H9 (cell line): ENCODE data around the gene CAPN6. TPM values are rescaled to one million over a fixed set of nuclear protein-coding genes. Genes with fewer than 3 reads are reported as not detected.

Experiments used
- DNase-seq: peaks from one replicate; pipeline ENCODE4 v3.0.0-alpha.2; 2017
- H2AFZ ChIP-seq: one replicate; pipeline ENCODE4 v1.6.1; 2013; ENCODE audit warnings: mild to moderate bottlenecking, low read length, control low read depth, moderate library complexity
- H2AK5ac ChIP-seq: 2 replicates; pipeline ENCODE4 v1.6.1; 2013; ENCODE audit warnings: low read length, control low read depth, mixed read lengths; ENCODE audit not compliant: insufficient read length
- H2BK120ac ChIP-seq: one replicate; pipeline ENCODE4 v1.6.1; 2013; ENCODE audit warnings: low read depth, mild to moderate bottlenecking, low read length, control low read depth, inconsistent platforms; ENCODE audit not compliant: poor library complexity, severe bottlenecking
- H2BK12ac ChIP-seq: 2 replicates; pipeline ENCODE4 v1.6.1; 2013; ENCODE audit warnings: low read length, control low read depth, mixed read lengths, low read depth; ENCODE audit not compliant: insufficient read length
- H2BK15ac ChIP-seq: 2 replicates; pipeline ENCODE4 v1.6.1; 2013; ENCODE audit warnings: low read depth, low read length, control low read depth
- H2BK20ac ChIP-seq: one replicate; pipeline ENCODE4 v1.6.1; 2013; ENCODE audit warnings: low read depth, mild to moderate bottlenecking, low read length, control low read depth, inconsistent platforms; ENCODE audit not compliant: poor library complexity, severe bottlenecking
- H2BK5ac ChIP-seq: 2 replicates; pipeline ENCODE4 v1.6.1; 2013; ENCODE audit warnings: low read length, control low read depth, mixed read lengths; ENCODE audit not compliant: insufficient read length
- H3K14ac ChIP-seq: 2 replicates; pipeline ENCODE4 v1.6.1; 2013; ENCODE audit warnings: low read length, control low read depth; ENCODE audit not compliant: insufficient read depth
- H3K18ac ChIP-seq: 2 replicates; pipeline ENCODE4 v1.6.1; 2013; ENCODE audit warnings: low read depth, mild to moderate bottlenecking, mixed read lengths, low read length, control low read depth; ENCODE audit not compliant: insufficient read length
- H3K23ac ChIP-seq: 2 replicates; pipeline ENCODE4 v1.6.1; 2013; ENCODE audit warnings: low read length, control low read depth, mixed read lengths, low read depth; ENCODE audit not compliant: insufficient read length
- H3K23me2 ChIP-seq: 2 replicates; pipeline ENCODE4 v1.6.1; 2013; ENCODE audit warnings: low read depth, mild to moderate bottlenecking, mixed read lengths, low read length, control low read depth; ENCODE audit not compliant: insufficient read length, poor library complexity, severe bottlenecking
- H3K27ac ChIP-seq: 2 replicates; pipeline ENCODE4 v1.5.1; 2013; ENCODE audit warnings: low read length, control low read depth, mixed read lengths, low read depth; ENCODE audit not compliant: insufficient read length
- H3K27me3 ChIP-seq: 2 replicates; pipeline ENCODE4 v1.6.1; 2013; ENCODE audit warnings: low read length, control low read depth, inconsistent platforms; ENCODE audit not compliant: insufficient read depth
- H3K4ac ChIP-seq: 2 replicates; pipeline ENCODE4 v1.6.1; 2013; ENCODE audit warnings: low read depth, mild to moderate bottlenecking, control low read depth, inconsistent platforms, low read length, moderate library complexity
- H3K4me1 ChIP-seq: 2 replicates; pipeline ENCODE4 v1.6.1; 2013; ENCODE audit warnings: low read length, control low read depth, inconsistent platforms; ENCODE audit not compliant: insufficient read depth
- H3K4me2 ChIP-seq: 2 replicates; pipeline ENCODE4 v1.6.1; 2013; ENCODE audit warnings: low read length, control low read depth, mixed read lengths; ENCODE audit not compliant: insufficient read length, insufficient read depth
- H3K56ac ChIP-seq: 2 replicates; pipeline ENCODE4 v1.6.1; 2013; ENCODE audit warnings: low read depth, mild to moderate bottlenecking, mixed read lengths, low read length, control low read depth; ENCODE audit not compliant: insufficient read length
- H3K79me1 ChIP-seq: 2 replicates; pipeline ENCODE4 v1.6.1; 2013; ENCODE audit warnings: low read depth, mild to moderate bottlenecking, moderate library complexity, low read length, control low read depth, inconsistent platforms; ENCODE audit not compliant: insufficient read depth, poor library complexity, severe bottlenecking
- H3K79me2 ChIP-seq: 2 replicates; pipeline ENCODE4 v1.6.1; 2013; ENCODE audit warnings: low read length, control low read depth, inconsistent platforms; ENCODE audit not compliant: insufficient read depth
- H3K9ac ChIP-seq: 2 replicates; pipeline ENCODE4 v1.6.1; 2013; ENCODE audit warnings: low read length, control low read depth, mixed read lengths; ENCODE audit not compliant: insufficient read length; ENCODE audit errors: extremely low read depth
- H3K9me3 ChIP-seq: one replicate; pipeline ENCODE4 v1.6.1; 2013; ENCODE audit warnings: low read depth, low read length, inconsistent platforms; ENCODE audit not compliant: control insufficient read depth
- H3T11ph ChIP-seq: one replicate; pipeline ENCODE4 v1.6.1; 2013; ENCODE audit warnings: mild to moderate bottlenecking, low read length, control low read depth, inconsistent platforms
- H4K20me1 ChIP-seq: one replicate; pipeline ENCODE4 v1.6.1; 2013; ENCODE audit not compliant: control insufficient read depth, insufficient read length, insufficient read depth
- H4K5ac ChIP-seq: 2 replicates; pipeline ENCODE4 v1.6.1; 2013; ENCODE audit warnings: low read depth, mild to moderate bottlenecking, mixed read lengths, low read length, control low read depth; ENCODE audit not compliant: insufficient read length
- H4K8ac ChIP-seq: replicated peaks from 2 replicates; pipeline ENCODE4 v1.6.1; 2013; ENCODE audit warnings: low read length, control low read depth, mixed read lengths, low read depth; ENCODE audit not compliant: insufficient read length
- H4K91ac ChIP-seq: 2 replicates; pipeline ENCODE4 v1.6.1; 2013; ENCODE audit warnings: low read depth, mild to moderate bottlenecking, moderate library complexity, mixed read lengths, low read length, control low read depth; ENCODE audit not compliant: insufficient read length
- H3K27ac Mint-ChIP-seq, 3 experiments: 2 replicates in 2 of 3; 3 replicates in 1 of 3; pipeline ENCODE4 v1.8.0; 2020 to 2021; ENCODE audit warnings: mixed read lengths in 3 of 3, mild to moderate bottlenecking in 1 of 3, moderate library complexity in 1 of 3
- H3K27me3 Mint-ChIP-seq: 2 replicates; pipeline ENCODE4 v1.8.0; 2021; ENCODE audit warnings: low read depth, mild to moderate bottlenecking, moderate library complexity, mixed read lengths
- H3K36me3 Mint-ChIP-seq, 3 experiments: 2 replicates in 2 of 3; 3 replicates in 1 of 3; pipeline ENCODE4 v1.8.0; 2020 to 2021; ENCODE audit warnings: low read depth in 3 of 3, mixed read lengths in 3 of 3; ENCODE audit not compliant: insufficient read depth in 1 of 3
- H3K4me1 Mint-ChIP-seq, 2 experiments: 2 replicates each; pipeline ENCODE4 v1.8.0; 2020; ENCODE audit warnings: mixed read lengths in 2 of 2
- H3K4me3 Mint-ChIP-seq, 2 experiments: 2 replicates in 1 of 2; 3 replicates in 1 of 2; pipeline ENCODE4 v1.8.0; 2020 to 2021; ENCODE audit warnings: mild to moderate bottlenecking in 2 of 2, mixed read lengths in 2 of 2, moderate library complexity in 1 of 2
- H3K9me3 Mint-ChIP-seq, 2 experiments: 2 replicates in 1 of 2; 3 replicates in 1 of 2; pipeline ENCODE4 v1.8.0; 2020; ENCODE audit warnings: mild to moderate bottlenecking in 2 of 2, mixed read lengths in 2 of 2, moderate library complexity in 1 of 2
- WGBS: extraction: QIAGEN DNeasy Blood & Tissue Kit; methylation state at CpG from one replicate; pipeline ENCODE4 v1.1.7; 2013; ENCODE audit warnings: missing lambda C conversion rate, low lambda C conversion rate, mixed read lengths; ENCODE audit not compliant: insufficient read length; ENCODE audit errors: extremely low coverage; 5-methylcytosine and 5-hydroxymethylcytosine counted together
- total RNA-seq: library from RNA; stranded (reverse); gene quantifications from 2 replicates; pipeline ENCODE4 v1.2.1, GENCODE V29; 2021
- TF ChIP-seq, protein P1 (sequence below): fragments of 200-600 bp; sonication (generic); conservative IDR thresholded peaks from 3 replicates; pipeline ENCODE4 v1.8.0; 2021; ENCODE audit warnings: antibody characterized with exemption, mild to moderate bottlenecking

The CAPN6 gene
- total RNA-seq, 1 experiment from 2014 or later = 7.2 TPM

DNA sequence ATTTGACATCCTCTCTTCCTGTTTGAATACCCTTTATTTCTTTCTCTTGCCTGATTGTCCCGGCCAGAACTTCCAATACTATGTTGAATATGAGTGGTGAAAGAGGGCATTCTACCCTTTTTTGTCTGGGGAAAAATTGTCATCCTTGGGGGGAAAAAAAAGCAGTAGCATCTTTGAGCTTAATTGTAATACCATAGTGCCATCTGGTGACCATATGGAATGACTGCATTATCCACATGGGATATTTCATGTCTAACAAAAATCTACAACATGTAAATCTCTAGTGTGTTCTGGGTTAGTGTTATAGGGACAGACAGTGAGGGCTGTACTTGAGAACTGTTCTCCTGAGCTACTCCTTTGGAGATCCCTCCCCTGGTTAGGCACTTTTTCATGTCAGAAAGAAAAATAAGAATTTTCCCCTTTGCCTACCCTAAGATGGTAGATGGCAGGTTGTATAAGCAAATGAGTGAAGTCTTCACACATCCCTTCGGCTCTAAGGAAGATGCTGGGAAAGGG, 26.0 kb downstream of the CAPN6 start:
- Histone ChIP-seq H4K91ac (no peak overlapping the region), H3K56ac (no peak overlapping the region), H2BK120ac (no peak overlapping the region), H3K79me2 (no peaks in the 10 kb centered on the region), H3K4ac (no peak overlapping the region), H3K9ac (no peak overlapping the region), H2AK5ac (no peak overlapping the region), H4K20me1 (no peaks in the 10 kb centered on the region), H3T11ph (no peak overlapping the region), H3K79me1 (no peaks in the 10 kb centered on the region), H3K4me2 (no peak overlapping the region), H3K27ac (no peak overlapping the region), H4K8ac (no peak overlapping the region), H3K18ac (no peak overlapping the region), H2AFZ (no peak overlapping the region), H3K4me1 (no peaks in the 10 kb centered on the region), H3K23me2 (no peaks in the 10 kb centered on the region), H3K23ac (no peak overlapping the region), H3K9me3 (no peaks in the 10 kb centered on the region), H2BK12ac (no peak overlapping the region), H2BK20ac (no peak overlapping the region), H4K5ac (no peak overlapping the region), H3K27me3 (no peaks in the 10 kb centered on the region), H3K14ac (no peak overlapping the region), H2BK15ac (no peak overlapping the region), H2BK5ac (no peak overlapping the region)
- WGBS = no CpG with 5 or more reads among the region's 2 CpGs
- TF ChIP-seq, protein P1, sequence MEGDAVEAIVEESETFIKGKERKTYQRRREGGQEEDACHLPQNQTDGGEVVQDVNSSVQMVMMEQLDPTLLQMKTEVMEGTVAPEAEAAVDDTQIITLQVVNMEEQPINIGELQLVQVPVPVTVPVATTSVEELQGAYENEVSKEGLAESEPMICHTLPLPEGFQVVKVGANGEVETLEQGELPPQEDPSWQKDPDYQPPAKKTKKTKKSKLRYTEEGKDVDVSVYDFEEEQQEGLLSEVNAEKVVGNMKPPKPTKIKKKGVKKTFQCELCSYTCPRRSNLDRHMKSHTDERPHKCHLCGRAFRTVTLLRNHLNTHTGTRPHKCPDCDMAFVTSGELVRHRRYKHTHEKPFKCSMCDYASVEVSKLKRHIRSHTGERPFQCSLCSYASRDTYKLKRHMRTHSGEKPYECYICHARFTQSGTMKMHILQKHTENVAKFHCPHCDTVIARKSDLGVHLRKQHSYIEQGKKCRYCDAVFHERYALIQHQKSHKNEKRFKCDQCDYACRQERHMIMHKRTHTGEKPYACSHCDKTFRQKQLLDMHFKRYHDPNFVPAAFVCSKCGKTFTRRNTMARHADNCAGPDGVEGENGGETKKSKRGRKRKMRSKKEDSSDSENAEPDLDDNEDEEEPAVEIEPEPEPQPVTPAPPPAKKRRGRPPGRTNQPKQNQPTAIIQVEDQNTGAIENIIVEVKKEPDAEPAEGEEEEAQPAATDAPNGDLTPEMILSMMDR = peak; percentile 82
- no peak for DNase-seq
- H3K4me3 Mint-ChIP-seq = no peak overlapping the region
- no peaks in the 10 kb centered on the region for H3K4me1 Mint-ChIP-seq
- H3K36me3 Mint-ChIP-seq = no peaks in the 10 kb centered on the region
- H3K27me3 Mint-ChIP-seq = no peaks in the 10 kb centered on the region; the same call in 1 of the 2 replicates
- no peaks in the 10 kb centered on the region; a peak in 1 of 5 replicates for H3K9me3 Mint-ChIP-seq
- H3K27ac Mint-ChIP-seq = no peak overlapping the region
